GOT3 (cell line): ENCODE results near the gene ST6GALNAC6.

Experiments
- DNase-seq: peaks from one replicate; lab custom pipeline; 2025; ENCODE audit warnings: mixed read lengths; lab: John Stamatoyannopoulos, UW

The ST6GALNAC6 gene

GRCh38 chr9:127934248-127934647, 34.8 kb upstream of the ST6GALNAC6 start:
- DNase-seq: no peak

- no peak for DNase-seq
These were observed 31.9 kb upstream of the ST6GALNAC6 start for GRCh38 chr9:127931092-127931881.

GRCh38 chr9:127930231-127931091, 31.1 kb upstream of the ST6GALNAC6 start, which contains the start of gene PIP5KL1:
PIP5KL1 (minus strand) TSS chr9:127930777; CDS start chr9:127930752, 25 bp downstream.
- peak; percentile 49 for DNase-seq

GRCh38 chr9:127929625-127929979, 30.2 kb upstream of the ST6GALNAC6 start:
- no peak for DNase-seq

GRCh38 chr9:127928676-127929624, 29.5 kb upstream of the ST6GALNAC6 start:
- DNase-seq: no peak

GRCh38 chr9:127927988-127928675, 28.7 kb upstream of the ST6GALNAC6 start:
- DNase-seq: no peak

GRCh38 chr9:127927201-127927987, 28.0 kb upstream of the ST6GALNAC6 start:
- no peak for DNase-seq

GRCh38 chr9:127926906-127927200, 27.4 kb upstream of the ST6GALNAC6 start:
- DNase-seq: no peak

GRCh38 chr9:127925959-127926905, 26.8 kb upstream of the ST6GALNAC6 start:
- no peak for DNase-seq

- no peak for DNase-seq
These were observed 25.5 kb upstream of the ST6GALNAC6 start for GRCh38 chr9:127924736-127925444.

- DNase-seq: no peak
These were observed 24.4 kb upstream of the ST6GALNAC6 start for GRCh38 chr9:127923771-127924170.

GRCh38 chr9:127923046-127923445, 23.6 kb upstream of the ST6GALNAC6 start:
- DNase-seq: no peak

- no peak for DNase-seq
These were observed 22.2 kb upstream of the ST6GALNAC6 start for GRCh38 chr9:127921557-127922120.

- DNase-seq: no peak
These were observed 21.4 kb upstream of the ST6GALNAC6 start for GRCh38 chr9:127920794-127921193.

GRCh38 chr9:127919253-127919815, 19.9 kb upstream of the ST6GALNAC6 start:
- DNase-seq: peak; percentile 69

- DNase-seq: no peak
These were observed 19.0 kb upstream of the ST6GALNAC6 start for GRCh38 chr9:127918183-127919107.

- DNase-seq: no peak
These were observed 18.2 kb upstream of the ST6GALNAC6 start for GRCh38 chr9:127917603-127918002.
